NCI-H510A (cell line): ENCODE data around the gene CTNNA1.
A peak's percentile ranks its signal among the peaks of the same experiment; 100 is the strongest.
"Not testable (repeated sequence)": the region's sequence is repeated elsewhere in the genome, so short reads cannot be mapped to it uniquely, and the experiment has no call there.

Experiments
- DNase-seq: peaks from one replicate; lab custom pipeline; 2025; lab: John Stamatoyannopoulos, UW

Gene CTNNA1

GRCh38 chr5:138724470-138725146 is 28.6 kb upstream of the CTNNA1 start:
- no peak for DNase-seq

- peak; percentile 85 for DNase-seq
These were observed 27.9 kb upstream of the CTNNA1 start for GRCh38 chr5:138725153-138725817.

- DNase-seq = no peak
These were observed 27.3 kb upstream of the CTNNA1 start for GRCh38 chr5:138725818-138726416.

GRCh38 chr5:138726848-138727247 is 26.4 kb upstream of the CTNNA1 start:
- no peak for DNase-seq

GRCh38 chr5:138730496-138730895 is 22.7 kb upstream of the CTNNA1 start:
- DNase-seq = not testable (repeated sequence)

GRCh38 chr5:138732466-138732865 is 20.8 kb upstream of the CTNNA1 start:
- no peak for DNase-seq

- no peak for DNase-seq
These were observed 20.3 kb upstream of the CTNNA1 start for GRCh38 chr5:138732933-138733332.

GRCh38 chr5:138733509-138733908 is 19.7 kb upstream of the CTNNA1 start:
- no peak for DNase-seq

- DNase-seq = no peak
These were observed 16.9 kb upstream of the CTNNA1 start for GRCh38 chr5:138736293-138736692.

- DNase-seq = no peak
These were observed 15.5 kb upstream of the CTNNA1 start for GRCh38 chr5:138737494-138738265.

GRCh38 chr5:138738399-138738798 is 14.8 kb upstream of the CTNNA1 start:
- no peak for DNase-seq

- DNase-seq = no peak
These were observed 13.3 kb upstream of the CTNNA1 start for GRCh38 chr5:138739938-138740337.

- DNase-seq = no peak
These were observed 9.7 kb upstream of the CTNNA1 start for GRCh38 chr5:138743484-138743883.

GRCh38 chr5:138745268-138745667 is 8.0 kb upstream of the CTNNA1 start:
- no peak for DNase-seq

- no peak for DNase-seq
These were observed 4.6 kb upstream of the CTNNA1 start for GRCh38 chr5:138748630-138749081.

- not testable (repeated sequence) for DNase-seq
These were observed 1.9 kb upstream of the CTNNA1 start for GRCh38 chr5:138751344-138751743.

- no peak for DNase-seq
These were observed 779 bp upstream of the CTNNA1 start for GRCh38 chr5:138752341-138752950.

GRCh38 chr5:138753794-138754698 is 821 bp downstream of the CTNNA1 start:
- DNase-seq = peak; percentile 54

GRCh38 chr5:138754699-138755057 is 1.5 kb downstream of the CTNNA1 start:
- DNase-seq = no peak

- no peak for DNase-seq
These were observed 2.0 kb downstream of the CTNNA1 start for GRCh38 chr5:138755084-138755748.
